ENCODE data around the gene RBSN.

The RBSN gene

GRCh38 chr3:15063238-15063637 lies 35.7 kb downstream of the RBSN start:
- DNase-seq (ENCODE audit: low read depth, low spot score), result no peak
- no peak overlapping the region for H3K9ac ChIP-seq (ENCODE audit: insufficient read length)
- no peak for TF ChIP-seq EZH2 (IDR thresholded peaks at IDR 0.05)
- TF ChIP-seq POLR2AphosphoS5 (IDR thresholded peaks at IDR 0.05; ENCODE audit: borderline replicate concordance, low read depth, low read length), result no peak
- no peak overlapping the region for H3K27ac ChIP-seq
- no peak overlapping the region; the same call in 1 of the 2 replicates for H3K4me3 ChIP-seq
- H3K9me3 ChIP-seq (ENCODE audit: low read depth, low read length), result no peaks in the 10 kb centered on the region
- H3K36me3 ChIP-seq (ENCODE audit: insufficient read depth, low read length), result peaks cover 11% of the 10 kb centered on the region; the same call in 1 of the 2 replicates

DNA sequence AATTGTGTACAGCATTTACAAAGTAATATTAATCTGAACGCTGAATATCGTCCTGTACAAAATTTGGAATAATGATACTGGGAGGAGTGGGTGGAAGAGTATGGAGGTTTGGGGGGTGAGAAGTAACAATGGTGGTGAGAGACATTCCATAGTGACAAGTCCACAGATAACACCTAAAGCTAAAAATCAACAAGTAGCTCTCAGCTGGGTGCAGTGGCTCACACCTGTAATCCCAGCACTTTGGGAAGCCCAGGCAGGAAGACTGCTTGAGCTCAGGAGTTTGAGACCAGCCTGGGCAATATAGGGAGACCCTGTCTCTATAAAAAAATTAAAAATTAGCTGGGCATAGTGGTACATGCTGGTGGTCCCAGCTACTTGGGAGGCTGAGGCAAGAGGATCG lies 38.9 kb downstream of the RBSN start:
- TF ChIP-seq EZH2 (IDR thresholded peaks at IDR 0.05), result no peak
- TF ChIP-seq FOXP2 (optimal IDR thresholded peaks at IDR 0.05; ENCODE audit: control extremely low read depth, extremely low read length, insufficient read depth), result no peak
- no peak for TF ChIP-seq POLR2AphosphoS5 (IDR thresholded peaks at IDR 0.05; ENCODE audit: borderline replicate concordance, low read depth, low read length)
- no peak overlapping the region for H3K27ac ChIP-seq
- H3K9me3 ChIP-seq (ENCODE audit: low read depth, low read length), result no peaks in the 10 kb centered on the region
- no peak overlapping the region for H3K9ac ChIP-seq (ENCODE audit: insufficient read length)
- no peak for DNase-seq (ENCODE audit: low read depth, low spot score)
- H3K4me3 ChIP-seq, result no peak overlapping the region
- peaks cover 15% of the 10 kb centered on the region for H3K36me3 ChIP-seq (ENCODE audit: insufficient read depth, low read length)

GRCh38 chr3:15056676-15057404 lies 42.1 kb downstream of the RBSN start:
- Histone ChIP-seq H3K4me3 (no peak overlapping the region), H3K9me3 (ENCODE audit: low read depth, low read length) (no peaks in the 10 kb centered on the region), H3K9ac (ENCODE audit: insufficient read length) (no peak overlapping the region), H3K27ac (no peak overlapping the region), H3K36me3 (ENCODE audit: insufficient read depth, low read length) (peaks cover 15% of the 10 kb centered on the region)
- TF ChIP-seq EZH2 (IDR thresholded peaks at IDR 0.05) (no peak), FOXP2 (optimal IDR thresholded peaks at IDR 0.05; ENCODE audit: control extremely low read depth, extremely low read length, insufficient read depth) (no peak), POLR2AphosphoS5 (IDR thresholded peaks at IDR 0.05; ENCODE audit: borderline replicate concordance, low read depth, low read length) (no peak)
- DNase-seq (ENCODE audit: low read depth, low spot score), result no peak

DNA sequence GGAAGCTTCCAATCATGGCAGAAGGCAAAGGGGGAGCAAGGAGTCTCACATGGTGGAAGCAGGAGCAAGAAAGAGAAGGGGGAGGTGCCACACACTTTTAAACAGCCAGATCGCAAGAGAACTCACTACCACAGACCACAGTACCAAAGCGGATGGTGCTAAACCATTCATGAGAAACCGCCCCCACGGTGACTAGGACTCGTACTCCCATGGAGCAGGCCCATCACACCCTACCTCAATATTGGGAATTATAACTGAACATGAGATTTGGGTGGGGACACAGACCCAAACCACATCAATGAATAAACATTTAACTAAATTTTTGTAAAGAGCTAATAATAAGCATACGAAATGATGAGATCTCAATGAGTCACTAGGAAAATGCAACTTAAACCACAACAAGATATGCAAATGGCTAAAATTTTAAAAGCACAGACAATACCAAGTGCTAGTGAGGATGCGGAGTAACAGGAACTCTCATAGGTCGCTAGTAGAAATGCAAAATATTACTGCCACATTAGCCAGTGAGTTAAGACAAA lies 43.9 kb downstream of the RBSN start:
- no peak overlapping the region for H3K27ac ChIP-seq
- no peak overlapping the region for H3K4me3 ChIP-seq
- DNase-seq (ENCODE audit: low read depth, low spot score), result no peak
- no peak overlapping the region for H3K9ac ChIP-seq (ENCODE audit: insufficient read length)
- H3K36me3 ChIP-seq (ENCODE audit: insufficient read depth, low read length), result peaks cover 22% of the 10 kb centered on the region
- H3K9me3 ChIP-seq (ENCODE audit: low read depth, low read length), result no peaks in the 10 kb centered on the region
- TF ChIP-seq POLR2AphosphoS5 (IDR thresholded peaks at IDR 0.05; ENCODE audit: borderline replicate concordance, low read depth, low read length) (no peak), FOXP2 (optimal IDR thresholded peaks at IDR 0.05; ENCODE audit: control extremely low read depth, extremely low read length, insufficient read depth) (no peak), EZH2 (IDR thresholded peaks at IDR 0.05) (no peak)

DNA sequence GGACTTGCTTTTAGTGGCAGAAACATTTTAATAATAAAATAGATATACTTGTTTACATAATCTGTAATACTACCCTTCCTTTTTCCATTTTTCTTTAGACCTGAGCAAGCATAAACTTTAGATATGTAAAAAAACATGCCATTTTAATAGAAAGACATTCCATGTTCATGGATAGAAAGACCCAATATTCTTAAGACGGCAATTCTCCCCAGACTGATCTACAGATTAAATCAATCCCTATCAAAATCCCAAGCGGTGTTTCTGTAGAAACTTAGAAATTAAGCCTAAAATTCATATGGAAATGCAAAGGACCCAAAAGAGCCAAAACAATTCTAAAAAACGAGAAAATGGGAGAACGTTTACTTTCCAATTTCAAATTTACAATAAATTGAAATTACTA lies 45.4 kb downstream of the RBSN start:
- no peak overlapping the region for H3K27ac ChIP-seq
- H3K9ac ChIP-seq (ENCODE audit: insufficient read length), result no peak overlapping the region
- H3K36me3 ChIP-seq (ENCODE audit: insufficient read depth, low read length), result peaks cover 27% of the 10 kb centered on the region
- H3K4me3 ChIP-seq, result no peak overlapping the region
- no peak for DNase-seq (ENCODE audit: low read depth, low spot score)
- TF ChIP-seq FOXP2 (optimal IDR thresholded peaks at IDR 0.05; ENCODE audit: control extremely low read depth, extremely low read length, insufficient read depth) (no peak), POLR2AphosphoS5 (IDR thresholded peaks at IDR 0.05; ENCODE audit: borderline replicate concordance, low read depth, low read length) (no peak), EZH2 (IDR thresholded peaks at IDR 0.05) (no peak)
- H3K9me3 ChIP-seq (ENCODE audit: low read depth, low read length), result no peaks in the 10 kb centered on the region

DNA sequence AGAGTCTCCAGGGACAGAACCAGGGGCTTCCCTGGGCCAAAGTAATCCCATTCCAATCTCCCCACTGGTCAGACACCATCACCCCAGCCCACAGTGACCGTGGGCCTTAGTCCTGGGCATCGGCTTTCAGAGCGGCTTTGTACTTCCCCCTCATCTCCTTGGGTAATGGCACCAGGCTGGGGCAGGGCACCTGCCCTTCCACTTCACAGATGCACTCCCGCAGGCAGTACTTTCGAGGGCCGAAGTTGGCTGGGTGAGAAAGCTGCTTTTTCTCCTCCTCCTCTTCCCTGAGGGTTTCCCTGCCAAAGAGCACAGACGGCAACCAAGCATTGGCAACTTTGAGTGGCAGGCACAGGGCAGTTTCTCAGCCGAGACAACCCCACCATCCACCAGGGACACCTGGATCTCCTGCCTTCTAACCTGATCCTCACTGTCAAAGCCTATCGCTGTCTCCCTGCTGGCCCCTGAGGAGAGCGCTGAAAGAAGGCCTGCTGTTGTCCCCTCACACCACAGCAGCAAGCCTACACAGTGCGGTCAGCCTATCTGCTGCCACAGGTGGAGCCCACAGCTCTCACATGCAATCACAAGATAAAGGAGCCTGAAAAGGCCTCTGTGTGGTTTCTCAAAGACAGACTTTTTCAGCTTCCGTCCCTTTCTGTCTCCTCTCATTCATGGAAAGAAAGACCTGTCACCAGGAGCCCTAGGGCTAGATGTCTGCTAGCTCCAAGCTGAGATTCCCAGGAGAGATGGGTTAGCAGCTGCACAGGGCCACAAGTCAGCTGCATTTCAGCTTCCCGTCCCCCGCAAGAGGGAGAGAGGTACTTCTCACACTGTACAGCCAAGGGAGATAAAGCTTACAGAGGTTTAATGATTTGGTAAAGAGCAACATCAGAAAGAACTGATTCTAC lies 46.4 kb downstream of the RBSN start:
- Histone ChIP-seq H3K9ac (ENCODE audit: insufficient read length) (no peak overlapping the region), H3K9me3 (ENCODE audit: low read depth, low read length) (no peaks in the 10 kb centered on the region), H3K27ac (no peak overlapping the region), H3K4me3 (no peak overlapping the region), H3K36me3 (ENCODE audit: insufficient read depth, low read length) (peaks cover 34% of the 10 kb centered on the region)
- TF ChIP-seq FOXP2 (optimal IDR thresholded peaks at IDR 0.05; ENCODE audit: control extremely low read depth, extremely low read length, insufficient read depth), result no peak
- no peak for TF ChIP-seq EZH2 (IDR thresholded peaks at IDR 0.05)
- no peak for DNase-seq (ENCODE audit: low read depth, low spot score)

DNA sequence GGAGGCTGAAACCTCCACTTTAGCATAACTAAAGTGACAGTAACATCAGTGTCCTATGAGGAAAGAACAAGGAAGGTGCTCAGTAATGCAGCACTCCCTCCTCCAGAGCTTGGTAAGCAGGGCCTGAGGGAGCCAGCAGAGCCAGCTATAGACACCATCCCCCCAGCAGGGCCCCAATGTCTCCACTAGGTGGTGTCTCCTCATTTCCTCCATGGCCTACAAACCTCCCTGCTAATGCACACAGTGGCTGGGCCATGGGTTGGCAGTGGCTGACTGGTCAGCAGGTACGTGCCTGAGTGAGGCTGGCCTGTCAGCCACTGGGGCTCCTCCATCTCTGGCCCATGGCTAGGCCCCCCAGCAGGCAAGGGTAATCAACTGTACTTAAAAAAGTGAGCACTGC lies 47.4 kb downstream of the RBSN start:
- no peak overlapping the region for H3K9ac ChIP-seq (ENCODE audit: insufficient read length)
- H3K27ac ChIP-seq, result no peak overlapping the region
- H3K9me3 ChIP-seq (ENCODE audit: low read depth, low read length), result no peaks in the 10 kb centered on the region
- DNase-seq (ENCODE audit: low read depth, low spot score), result no peak
- H3K4me3 ChIP-seq, result no peak overlapping the region
- H3K36me3 ChIP-seq (ENCODE audit: insufficient read depth, low read length), result peaks cover 45% of the 10 kb centered on the region
- TF ChIP-seq POLR2AphosphoS5 (IDR thresholded peaks at IDR 0.05; ENCODE audit: borderline replicate concordance, low read depth, low read length), result no peak; the same call in 1 of the 2 replicates
- TF ChIP-seq FOXP2 (optimal IDR thresholded peaks at IDR 0.05; ENCODE audit: control extremely low read depth, extremely low read length, insufficient read depth), result no peak
- TF ChIP-seq EZH2 (IDR thresholded peaks at IDR 0.05), result no peak

DNA sequence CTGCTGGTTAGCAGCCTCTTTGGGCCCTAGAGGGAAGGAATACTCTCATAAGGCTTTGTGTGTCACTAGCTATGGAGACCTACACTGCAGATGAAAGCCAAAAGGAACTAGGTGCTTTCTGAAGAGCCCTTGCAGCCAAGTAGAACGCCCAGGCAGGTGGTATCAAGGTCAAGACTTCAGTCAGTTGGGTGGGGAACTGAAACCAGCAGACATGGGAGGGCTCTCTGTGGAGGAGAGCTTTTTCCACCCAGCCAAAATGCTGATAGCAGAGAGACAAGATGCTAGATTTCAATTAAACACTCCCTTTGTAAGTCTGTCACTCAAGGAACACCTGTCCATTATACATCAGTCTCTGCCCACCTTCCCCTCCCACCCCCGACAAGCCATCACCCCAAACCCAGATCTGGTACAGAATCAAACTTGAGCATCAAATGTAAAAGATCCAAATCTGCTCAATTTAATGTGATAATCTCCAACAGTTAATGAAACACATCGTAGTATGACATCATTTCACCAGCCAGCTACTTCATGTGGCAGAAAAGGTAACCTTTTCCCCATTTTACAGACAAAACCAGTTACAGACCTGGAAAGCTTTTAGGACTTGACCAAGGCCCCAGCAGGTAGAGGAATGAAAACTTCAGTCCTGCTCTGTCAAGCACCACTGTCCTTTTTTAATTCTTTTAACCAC lies 48.4 kb downstream of the RBSN start:
- no peak overlapping the region for H3K9ac ChIP-seq (ENCODE audit: insufficient read length)
- no peak overlapping the region for H3K4me3 ChIP-seq

More for the DNA sequence above, 48.4 kb downstream of the RBSN start:
- no peak overlapping the region for H3K27ac ChIP-seq
- H3K36me3 ChIP-seq (ENCODE audit: insufficient read depth, low read length), result peaks cover 55% of the 10 kb centered on the region
- TF ChIP-seq FOXP2 (optimal IDR thresholded peaks at IDR 0.05; ENCODE audit: control extremely low read depth, extremely low read length, insufficient read depth) (no peak), POLR2AphosphoS5 (IDR thresholded peaks at IDR 0.05; ENCODE audit: borderline replicate concordance, low read depth, low read length) (no peak), EZH2 (IDR thresholded peaks at IDR 0.05) (no peak)
- DNase-seq (ENCODE audit: low read depth, low spot score), result no peak
- no peaks in the 10 kb centered on the region for H3K9me3 ChIP-seq (ENCODE audit: low read depth, low read length)

All from SK-N-MC (cell line).